Measurements from ENCODE around the gene ANKS1A. TPM values are rescaled to one million over a fixed set of nuclear protein-coding genes. Genes with fewer than 3 reads are reported as not detected.

The ANKS1A gene
- total RNA-seq, 1 experiment from 2014 or later: 26.5 TPM

- H3K56ac ChIP-seq (ENCODE audit: insufficient read length, low read depth, low read length): no peak overlapping the region
- H3K36me3 Mint-ChIP-seq (ENCODE audit: insufficient read depth in 1 of 3, low read depth in 3 of 3): peaks cover 7 to 42% (median 36%) of the 10 kb centered on the region in 3 experiments
- no peak overlapping the region for H3K4me2 ChIP-seq (ENCODE audit: insufficient read depth, insufficient read length, low read length)
- no CpG with 5 or more reads among the region's 11 CpGs for WGBS (ENCODE audit: extremely low coverage, insufficient read length, low lambda C conversion rate)
- no peaks in the 10 kb centered on the region for H3K9me3 ChIP-seq (ENCODE audit: control insufficient read depth, low read depth, low read length)
- H3T11ph ChIP-seq (ENCODE audit: low read length): no peak overlapping the region
- H2BK120ac ChIP-seq (ENCODE audit: low read depth, low read length, poor library complexity, severe bottlenecking): no peak overlapping the region
- H2BK15ac ChIP-seq (ENCODE audit: low read depth, low read length): no peak overlapping the region
- peak overlapping the region in 2 of 3 experiments; percentile 18 to 39; a peak in 1 of 7 replicates for H3K27ac Mint-ChIP-seq
- no peaks in the 10 kb centered on the region for H3K4me1 ChIP-seq (ENCODE audit: insufficient read depth, low read length)
- no peaks in the 10 kb centered on the region for H3K23me2 ChIP-seq (ENCODE audit: insufficient read length, low read depth, low read length, poor library complexity, severe bottlenecking)
- H4K8ac ChIP-seq (replicated peaks; ENCODE audit: insufficient read length, low read depth, low read length): no peak overlapping the region
- no peaks in the 10 kb centered on the region for H4K20me1 ChIP-seq (ENCODE audit: control insufficient read depth, insufficient read depth, insufficient read length)
- H4K5ac ChIP-seq (ENCODE audit: insufficient read length, low read depth, low read length): no peak overlapping the region
- DNase-seq: no peak
- no peak overlapping the region for H3K14ac ChIP-seq (ENCODE audit: insufficient read depth, low read length)
- H3K79me1 ChIP-seq (ENCODE audit: insufficient read depth, low read depth, low read length, poor library complexity, severe bottlenecking): no peaks in the 10 kb centered on the region
- H2BK5ac ChIP-seq (ENCODE audit: insufficient read length, low read length): no peak overlapping the region
- no peak overlapping the region for H3K9ac ChIP-seq (ENCODE audit: extremely low read depth, insufficient read length, low read length)
- H3K4ac ChIP-seq (ENCODE audit: low read depth, low read length): no peak overlapping the region
- H3K27me3 Mint-ChIP-seq (ENCODE audit: low read depth): no peaks in the 10 kb centered on the region
- no peak overlapping the region for H2AK5ac ChIP-seq (ENCODE audit: insufficient read length, low read length)
- H3K27me3 ChIP-seq (ENCODE audit: insufficient read depth, low read length): no peaks in the 10 kb centered on the region
- no peak overlapping the region for H3K18ac ChIP-seq (ENCODE audit: insufficient read length, low read depth, low read length)
- H3K23ac ChIP-seq (ENCODE audit: insufficient read length, low read depth, low read length): no peak overlapping the region
- H3K27ac ChIP-seq (ENCODE audit: insufficient read length, low read depth, low read length): no peak overlapping the region
- H4K91ac ChIP-seq (ENCODE audit: insufficient read length, low read depth, low read length): no peak overlapping the region
- H2BK12ac ChIP-seq (ENCODE audit: insufficient read length, low read depth, low read length): no peak overlapping the region
- H3K79me2 ChIP-seq (ENCODE audit: insufficient read depth, low read length): no peaks in the 10 kb centered on the region
- no peak overlapping the region for H2AFZ ChIP-seq (ENCODE audit: low read length)
- TF ChIP-seq CTCF (conservative IDR thresholded peaks at IDR 0.05): no peak
- no peaks in the 10 kb centered on the region; a peak in 1 of 5 replicates for H3K9me3 Mint-ChIP-seq
- H3K4me1 Mint-ChIP-seq: peaks cover 18 to 24% of the 10 kb centered on the region in 2 experiments
- no peak overlapping the region for H3K4me3 Mint-ChIP-seq
- no peak overlapping the region for H2BK20ac ChIP-seq (ENCODE audit: low read depth, low read length, poor library complexity, severe bottlenecking)
Observed at GRCh38 chr6:35077713-35078105, 188.7 kb downstream of the ANKS1A start.

All from H9 (cell line).